Measurements from ENCODE around the gene GPR3. TPM values are rescaled to one million over a fixed set of nuclear protein-coding genes. Genes with fewer than 3 reads are reported as not detected.

The GPR3 gene
- total and polyA plus RNA-seq, 10 of the 15 experiments (the other 5 are each of a cell fraction or from before 2014, with no cell fraction given), result 0.33 to 1.4 (median 0.63) TPM; not detected in 3

DNA sequence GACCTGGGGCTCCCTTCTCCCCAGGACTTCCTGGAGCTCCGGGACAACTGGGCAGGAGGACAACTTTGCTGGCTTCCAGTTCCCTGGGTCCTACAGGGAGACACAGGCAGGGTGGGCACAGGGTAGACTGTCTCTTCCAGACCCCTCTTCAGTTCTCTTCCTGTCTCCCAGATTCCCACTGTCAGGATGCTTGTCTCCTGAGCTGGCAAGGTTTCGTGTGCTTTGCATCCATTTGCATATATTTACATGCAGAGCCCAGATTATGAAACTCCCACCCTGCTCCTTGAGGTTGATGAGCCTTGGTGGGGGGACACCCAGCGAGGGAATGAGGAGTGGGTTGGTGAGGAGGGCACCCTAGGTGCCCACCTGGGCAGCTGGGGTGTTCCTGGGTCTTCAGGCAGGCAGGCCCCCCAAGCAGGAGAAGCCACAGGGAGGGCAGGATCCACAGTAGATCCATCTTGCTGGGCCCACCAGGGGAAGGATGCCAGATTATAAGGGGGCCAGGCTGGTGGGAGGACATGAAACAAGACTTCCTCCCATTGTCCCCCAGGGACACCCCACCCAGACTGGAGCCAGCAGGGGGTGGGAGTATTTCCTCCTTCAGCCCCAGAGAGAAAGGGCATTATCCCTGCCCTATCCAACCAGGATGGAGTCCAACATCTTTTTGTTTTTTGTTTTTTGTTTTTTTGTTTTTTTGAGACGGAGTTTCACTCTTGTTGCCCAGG lies 17.9 kb upstream of the GPR3 start, which contains the start of gene FCN3:
FCN3 (minus strand) TSS at position 463 of the 725 bp plus-strand sequence; CDS start at position 457, 6 bp downstream.
- H3K27ac ChIP-seq (ENCODE audit: control insufficient read depth, insufficient read depth), result no peak within 1 kb of the TSS
- no peaks in the 10 kb centered on the region for H3K79me2 ChIP-seq (ENCODE audit: control insufficient read depth, insufficient read depth, low read length)
- H3K36me3 ChIP-seq (ENCODE audit: control insufficient read depth in 2 of 2, insufficient read depth in 2 of 2, low read length in 1 of 2), result no peaks in the 10 kb centered on the region
- DNase-seq (ENCODE audit: low read depth, low spot score) (no peak), ATAC-seq (no peak), FAIRE-seq (no peak)
- POLR2A ChIA-PET, result no interaction called here
- 10% methylated on average over 4 of the region's 4 CpGs for WGBS (ENCODE audit: insufficient coverage, insufficient replicate concordance, low lambda C conversion rate, missing lambda C conversion rate)
- no peak within 1 kb of the TSS for H3K4me2 ChIP-seq (ENCODE audit: control insufficient read depth, insufficient read depth)
- no peak within 1 kb of the TSS for H2AFZ ChIP-seq (ENCODE audit: control insufficient read depth, low read depth, low read length)
- BruUV-seq (replicated peaks), result no TSS peak
- no peak within 1 kb of the TSS for H3K4me3 ChIP-seq
- no peaks in the 10 kb centered on the region for H4K20me1 ChIP-seq (ENCODE audit: control insufficient read depth, insufficient read depth)
- CTCF ChIA-PET, result interaction anchor here (1.2 to 1.5 kb wide), 3 partner anchors 12 to 74 kb away, joined by 3 to 5 read pairs (median 4); no protein-coding TSS in a partner anchor
- intact Hi-C loops (cut with micrococcal nuclease; ENCODE audit: unreplicated experiment), result no loop called here
- RAD21 ChIA-PET (ENCODE audit: unreplicated experiment), result no interaction called here
- no peak within 1 kb of the TSS for H3K9ac ChIP-seq (ENCODE audit: control insufficient read depth, insufficient read depth, low read length)
- no peaks in the 10 kb centered on the region; a peak in 2 of 4 replicates for H3K27me3 ChIP-seq (replicated peaks in 1 of 2; ENCODE audit: control insufficient read depth in 2 of 2, insufficient read depth in 2 of 2, low read length in 1 of 2)
- SMC1A ChIA-PET (ENCODE audit: uncharacterized antibody, unreplicated experiment), result interaction anchor here (0.7 kb wide), 1 partner anchor 42 kb away, joined by 3 read pairs; no protein-coding TSS in a partner anchor
- no peaks in the 10 kb centered on the region for H3K9me3 ChIP-seq (replicated peaks; ENCODE audit: control insufficient read depth, insufficient read depth, low read length)
- H3K4me1 ChIP-seq (ENCODE audit: control insufficient read depth, insufficient read depth, low read length), result peaks cover 4% of the 10 kb centered on the region; the same call in 1 of the 2 replicates
- TF ChIP-seq NFYA (IDR thresholded peaks at IDR 0.05; ENCODE audit: borderline replicate concordance, low read depth, low read length) (no peak), POLR2AphosphoS2 (IDR thresholded peaks at IDR 0.05; ENCODE audit: low read depth, low read length) (no peak), ZSCAN29 (IDR thresholded peaks at IDR 0.05) (no peak), SRF (IDR thresholded peaks at IDR 0.05; ENCODE audit: low read depth in 2 of 2, low read length in 2 of 2) (no peak), MYC (IDR thresholded peaks at IDR 0.05; ENCODE audit: insufficient read depth, insufficient read length, insufficient replicate concordance, low read length, severe bottlenecking) (no peak), HDAC2 (IDR thresholded peaks at IDR 0.05) (no peak), BCL3 (IDR thresholded peaks at IDR 0.05; ENCODE audit: borderline replicate concordance, insufficient read depth, low read depth, low read length, poor library complexity, severe bottlenecking) (no peak), SMARCA5 (IDR thresholded peaks at IDR 0.05) (no peak), KAT2A (conservative IDR thresholded peaks at IDR 0.05; ENCODE audit: control insufficient read depth, low read depth, low read length) (no peak), MXI1 (IDR thresholded peaks at IDR 0.05; ENCODE audit: low read depth, low read length) (no peak), CEBPZ (IDR thresholded peaks at IDR 0.05; ENCODE audit: low read depth, low read length) (no peak), TCF12 (IDR thresholded peaks at IDR 0.05; ENCODE audit: low read depth, low read length) (no peak)
- TF ChIP-seq, protein P1, sequence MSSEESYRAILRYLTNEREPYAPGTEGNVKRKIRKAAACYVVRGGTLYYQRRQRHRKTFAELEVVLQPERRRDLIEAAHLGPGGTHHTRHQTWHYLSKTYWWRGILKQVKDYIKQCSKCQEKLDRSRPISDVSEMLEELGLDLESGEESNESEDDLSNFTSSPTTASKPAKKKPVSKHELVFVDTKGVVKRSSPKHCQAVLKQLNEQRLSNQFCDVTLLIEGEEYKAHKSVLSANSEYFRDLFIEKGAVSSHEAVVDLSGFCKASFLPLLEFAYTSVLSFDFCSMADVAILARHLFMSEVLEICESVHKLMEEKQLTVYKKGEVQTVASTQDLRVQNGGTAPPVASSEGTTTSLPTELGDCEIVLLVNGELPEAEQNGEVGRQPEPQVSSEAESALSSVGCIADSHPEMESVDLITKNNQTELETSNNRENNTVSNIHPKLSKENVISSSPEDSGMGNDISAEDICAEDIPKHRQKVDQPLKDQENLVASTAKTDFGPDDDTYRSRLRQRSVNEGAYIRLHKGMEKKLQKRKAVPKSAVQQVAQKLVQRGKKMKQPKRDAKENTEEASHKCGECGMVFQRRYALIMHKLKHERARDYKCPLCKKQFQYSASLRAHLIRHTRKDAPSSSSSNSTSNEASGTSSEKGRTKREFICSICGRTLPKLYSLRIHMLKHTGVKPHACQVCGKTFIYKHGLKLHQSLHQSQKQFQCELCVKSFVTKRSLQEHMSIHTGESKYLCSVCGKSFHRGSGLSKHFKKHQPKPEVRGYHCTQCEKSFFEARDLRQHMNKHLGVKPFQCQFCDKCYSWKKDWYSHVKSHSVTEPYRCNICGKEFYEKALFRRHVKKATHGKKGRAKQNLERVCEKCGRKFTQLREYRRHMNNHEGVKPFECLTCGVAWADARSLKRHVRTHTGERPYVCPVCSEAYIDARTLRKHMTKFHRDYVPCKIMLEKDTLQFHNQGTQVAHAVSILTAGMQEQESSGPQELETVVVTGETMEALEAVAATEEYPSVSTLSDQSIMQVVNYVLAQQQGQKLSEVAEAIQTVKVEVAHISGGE (CRISPR knock-in tag; IDR thresholded peaks at IDR 0.05), result no peak
- in situ Hi-C loops (cut with MboI), result no loop called here
